Mononuclear cell (primary cell): Measurements from ENCODE around the gene CUL4B. TPM values are rescaled to one million over a fixed set of nuclear protein-coding genes. Genes with fewer than 3 reads are reported as not detected.
"Not testable (repeated sequence)": the region's sequence is repeated elsewhere in the genome, so short reads cannot be mapped to it uniquely, and the experiment has no call there.

Experiments
- H3K27me3 ChIP-seq: 2 replicates; pipeline ENCODE4 v1.6.0; 2011; ENCODE audit warnings: low read length, control low read depth; ENCODE audit not compliant: insufficient read depth
- H3K4me1 ChIP-seq: 2 replicates; pipeline ENCODE4 v1.5.1; 2011; ENCODE audit warnings: mild to moderate bottlenecking, low read length, control low read depth; ENCODE audit not compliant: insufficient read depth
- H3K4me3 ChIP-seq: 2 replicates; pipeline ENCODE4 v1.5.1; 2011; ENCODE audit warnings: mild to moderate bottlenecking, low read length, moderate library complexity
- H3K9me3 ChIP-seq: 2 replicates; pipeline ENCODE4 v1.5.1; 2011; ENCODE audit warnings: low read depth, mild to moderate bottlenecking, control low read depth, low read length
- total RNA-seq: library from RNA; depleted of rRNA; stranded (reverse); fragments of >200 nt; gene quantifications from one replicate; pipeline ENCODE4 v1.2.3, GENCODE V29; 2012

Gene CUL4B
- total RNA-seq, 1 donor: 26.2 TPM

DNA sequence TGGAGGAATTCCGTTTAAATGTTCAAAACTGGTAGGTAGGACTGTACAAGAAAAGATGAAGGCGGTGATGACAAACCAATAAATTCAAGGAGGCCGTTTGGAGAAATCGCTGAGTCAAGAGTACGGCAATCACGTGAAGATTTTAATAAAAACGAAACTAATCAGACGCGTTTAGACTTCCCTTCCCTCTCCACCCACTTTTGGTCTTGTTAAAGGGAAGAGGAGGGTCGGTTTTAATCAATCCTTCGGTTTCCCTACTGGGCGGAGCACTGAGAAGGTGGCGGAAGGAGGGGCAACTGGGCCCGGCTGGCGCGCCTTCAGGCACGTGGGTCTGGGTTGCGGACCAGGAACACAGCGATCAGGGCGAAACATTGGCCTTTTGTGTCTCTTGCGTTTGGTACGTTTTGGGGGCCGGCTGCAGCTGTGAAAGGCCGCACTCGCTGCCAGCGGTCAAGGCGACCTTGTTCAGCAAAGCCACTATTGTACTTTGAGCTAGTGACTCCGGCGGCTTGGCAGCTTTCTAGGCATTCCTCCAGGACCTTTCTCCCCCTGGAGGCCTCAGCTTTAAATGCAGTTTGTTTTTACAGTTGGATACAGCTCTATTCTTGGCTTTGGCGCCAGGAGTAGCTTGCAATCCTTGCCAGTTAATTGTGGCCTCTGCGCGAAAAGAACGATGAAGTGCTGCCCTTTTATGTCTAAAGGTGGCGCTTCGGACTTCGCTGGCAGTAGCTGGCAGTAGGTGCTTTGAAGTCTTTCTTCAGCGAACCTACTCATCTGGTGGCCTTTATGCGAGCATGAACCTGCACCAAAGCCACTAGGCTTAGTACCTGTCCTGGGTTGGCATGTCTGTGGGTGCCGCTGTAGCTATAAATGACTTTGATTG, 74.9 kb downstream of the CUL4B start:
- no peaks in the 10 kb centered on the region for H3K9me3 ChIP-seq
- peak overlapping the region; percentile 56 for H3K4me3 ChIP-seq
- H3K27me3 ChIP-seq: no peaks in the 10 kb centered on the region
- H3K4me1 ChIP-seq: peaks cover 19% of the 10 kb centered on the region

DNA sequence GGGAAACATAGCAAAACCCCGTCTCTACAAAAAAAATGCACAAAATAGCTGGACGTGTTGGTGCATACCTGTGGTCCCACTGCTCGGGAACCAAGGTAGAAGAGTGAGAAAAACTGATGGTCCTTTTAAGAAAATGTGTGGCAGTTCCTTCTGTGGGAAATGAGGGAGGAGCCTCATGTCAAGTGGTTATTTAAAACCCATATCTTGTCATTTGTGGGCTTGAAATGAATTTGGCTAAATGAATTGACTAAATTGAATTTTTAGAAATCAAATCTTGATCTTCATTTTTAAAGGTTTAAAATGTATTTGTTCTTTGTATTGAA, 75.5 kb downstream of the CUL4B start:
- H3K4me1 ChIP-seq: peaks cover 19% of the 10 kb centered on the region
- no peaks in the 10 kb centered on the region for H3K27me3 ChIP-seq
- H3K4me3 ChIP-seq: peak overlapping the region; percentile 56
- no peaks in the 10 kb centered on the region for H3K9me3 ChIP-seq

DNA sequence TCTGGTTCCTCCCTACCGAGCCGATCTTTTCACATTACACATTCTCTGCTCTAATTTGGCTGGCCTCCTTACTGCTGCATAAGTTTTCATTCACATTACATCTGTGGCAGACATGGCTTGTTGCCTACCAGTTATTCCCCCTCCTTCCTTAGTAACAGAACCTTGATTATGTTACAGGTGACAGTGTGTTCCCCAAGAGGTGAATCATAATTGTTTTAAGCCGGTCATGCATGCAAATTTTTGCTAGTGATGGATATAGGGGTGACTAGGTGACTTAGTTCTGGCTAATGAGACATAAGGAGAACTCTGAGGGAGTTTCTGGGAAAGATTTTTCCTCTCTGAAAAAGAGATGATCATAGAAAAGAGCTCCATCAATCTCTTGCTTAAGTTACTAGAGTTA, 83.3 kb downstream of the CUL4B start:
- Histone ChIP-seq H3K4me3 (no peak overlapping the region), H3K4me1 (no peaks in the 10 kb centered on the region), H3K27me3 (no peaks in the 10 kb centered on the region), H3K9me3 (no peaks in the 10 kb centered on the region)

DNA sequence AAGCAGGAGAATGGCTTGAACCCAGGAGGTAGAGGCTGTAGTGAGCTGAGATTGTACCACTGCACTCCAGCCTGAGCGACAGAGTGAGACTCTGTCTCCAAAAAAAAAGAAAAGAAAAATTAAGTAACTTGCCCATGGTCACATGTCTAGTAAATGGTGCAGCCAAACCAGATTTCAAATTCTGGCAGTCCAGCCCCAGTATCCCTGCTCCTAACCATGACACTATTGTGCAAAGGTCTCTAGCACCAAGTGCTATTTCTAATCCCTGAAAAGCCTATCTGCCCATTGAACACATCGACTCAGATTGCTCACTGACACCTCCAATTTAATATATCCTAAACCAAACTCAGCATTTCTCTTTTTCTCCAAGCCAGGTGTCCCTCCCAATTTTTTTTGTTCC, 84.0 kb downstream of the CUL4B start:
- Histone ChIP-seq H3K27me3 (no peaks in the 10 kb centered on the region), H3K4me3 (no peak overlapping the region), H3K9me3 (no peaks in the 10 kb centered on the region), H3K4me1 (no peaks in the 10 kb centered on the region)

DNA sequence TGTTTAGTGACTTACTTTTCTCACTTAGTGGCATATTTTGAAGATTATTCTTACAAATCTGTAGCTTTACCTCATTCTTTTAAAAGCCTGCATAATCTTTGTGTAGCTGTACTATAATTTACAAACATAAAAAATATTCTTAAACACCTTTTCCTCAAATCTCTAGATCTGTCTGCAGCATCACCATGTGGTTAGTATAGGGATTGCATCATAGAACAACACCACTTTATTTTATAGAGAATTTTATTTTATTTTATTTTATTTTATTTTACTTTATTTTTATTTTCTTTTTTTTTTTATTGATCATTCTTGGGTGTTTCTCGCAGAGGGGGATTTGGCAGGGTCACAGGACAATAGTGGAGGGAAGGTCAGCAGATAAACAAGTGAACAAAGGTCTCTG, 85.3 kb downstream of the CUL4B start:
- not testable (repeated sequence) for H3K9me3 ChIP-seq, H3K4me3 ChIP-seq, H3K27me3 ChIP-seq, H3K4me1 ChIP-seq

Other genes with a start within 250 kb of the CUL4B start
- 0.21 TPM for gene TMEM255A, start 249.5 kb downstream of the CUL4B start, total RNA-seq
- not detected for gene ATP1B4, start 198.9 kb downstream of the CUL4B start, total RNA-seq
- gene LAMP2, start 91.7 kb downstream of the CUL4B start, total RNA-seq: 73.4 TPM
- 14.6 TPM for gene MCTS1, start 43.1 kb upstream of the CUL4B start, total RNA-seq
- 8.4 TPM for gene C1GALT1C1, start 69.1 kb upstream of the CUL4B start, total RNA-seq